LHCN-M2 (cell line): ENCODE data around the gene SLCO1B3. TPM values are rescaled to one million over a fixed set of nuclear protein-coding genes. Genes with fewer than 3 reads are reported as not detected.
"Not testable (repeated sequence)": the region's sequence is repeated elsewhere in the genome, so short reads cannot be mapped to it uniquely, and the experiment has no call there.

Experiments
- DNase-seq: peaks from one replicate; pipeline ENCODE4 v3.0.0-alpha.2; 2012; ENCODE audit warnings: low read depth
- polyA plus RNA-seq: library from polyadenylated mRNA; unstranded; fragments of >200 nt; gene quantifications from one replicate; pipeline ENCODE4 v1.2.1, GENCODE V29; 2012; ENCODE audit warnings: missing spikeins
- total RNA-seq: library from RNA; depleted of rRNA; stranded (reverse); fragments of >200 nt; gene quantifications from 2 replicates; pipeline ENCODE4 v1.2.3, GENCODE V29; 2014; rRNA removed

Gene SLCO1B3, protein sequence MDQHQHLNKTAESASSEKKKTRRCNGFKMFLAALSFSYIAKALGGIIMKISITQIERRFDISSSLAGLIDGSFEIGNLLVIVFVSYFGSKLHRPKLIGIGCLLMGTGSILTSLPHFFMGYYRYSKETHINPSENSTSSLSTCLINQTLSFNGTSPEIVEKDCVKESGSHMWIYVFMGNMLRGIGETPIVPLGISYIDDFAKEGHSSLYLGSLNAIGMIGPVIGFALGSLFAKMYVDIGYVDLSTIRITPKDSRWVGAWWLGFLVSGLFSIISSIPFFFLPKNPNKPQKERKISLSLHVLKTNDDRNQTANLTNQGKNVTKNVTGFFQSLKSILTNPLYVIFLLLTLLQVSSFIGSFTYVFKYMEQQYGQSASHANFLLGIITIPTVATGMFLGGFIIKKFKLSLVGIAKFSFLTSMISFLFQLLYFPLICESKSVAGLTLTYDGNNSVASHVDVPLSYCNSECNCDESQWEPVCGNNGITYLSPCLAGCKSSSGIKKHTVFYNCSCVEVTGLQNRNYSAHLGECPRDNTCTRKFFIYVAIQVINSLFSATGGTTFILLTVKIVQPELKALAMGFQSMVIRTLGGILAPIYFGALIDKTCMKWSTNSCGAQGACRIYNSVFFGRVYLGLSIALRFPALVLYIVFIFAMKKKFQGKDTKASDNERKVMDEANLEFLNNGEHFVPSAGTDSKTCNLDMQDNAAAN
- total RNA-seq: not detected in 2 replicates
- polyA plus RNA-seq: not detected

- DNase-seq: no peak
Measured at GRCh38 chr12:20810487-20810886, at the start of gene SLCO1B3. Gene SLCO1B3 (plus strand): TSS chr12:20810705. CDS start chr12:20815739, 5,034 bp downstream.

- DNase-seq: no peak
Measured at GRCh38 chr12:20777420-20777819, 33.1 kb upstream of the SLCO1B3 start.

DNA sequence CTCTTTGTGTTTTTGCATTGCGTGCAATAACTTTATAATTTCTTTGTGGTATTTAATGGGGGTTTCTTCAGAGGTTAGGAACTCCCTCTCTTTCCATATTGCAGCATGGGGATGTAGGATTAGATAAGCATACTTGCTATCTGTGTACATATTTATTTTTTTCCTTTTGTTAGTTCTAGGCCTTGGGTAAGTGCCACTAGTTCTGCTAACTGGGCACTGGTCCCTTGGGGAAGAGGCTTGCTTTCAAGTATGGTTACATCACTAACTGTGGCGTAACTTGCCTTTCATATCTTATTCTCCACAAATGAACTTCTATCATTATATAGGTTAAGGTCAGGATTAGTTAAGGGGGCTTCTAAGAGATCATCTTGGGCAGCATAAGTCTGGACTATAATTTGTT, 31.5 kb upstream of the SLCO1B3 start:
- no peak for DNase-seq

GRCh38 chr12:20779971-20780370, 30.5 kb upstream of the SLCO1B3 start:
- not testable (repeated sequence) for DNase-seq

DNA sequence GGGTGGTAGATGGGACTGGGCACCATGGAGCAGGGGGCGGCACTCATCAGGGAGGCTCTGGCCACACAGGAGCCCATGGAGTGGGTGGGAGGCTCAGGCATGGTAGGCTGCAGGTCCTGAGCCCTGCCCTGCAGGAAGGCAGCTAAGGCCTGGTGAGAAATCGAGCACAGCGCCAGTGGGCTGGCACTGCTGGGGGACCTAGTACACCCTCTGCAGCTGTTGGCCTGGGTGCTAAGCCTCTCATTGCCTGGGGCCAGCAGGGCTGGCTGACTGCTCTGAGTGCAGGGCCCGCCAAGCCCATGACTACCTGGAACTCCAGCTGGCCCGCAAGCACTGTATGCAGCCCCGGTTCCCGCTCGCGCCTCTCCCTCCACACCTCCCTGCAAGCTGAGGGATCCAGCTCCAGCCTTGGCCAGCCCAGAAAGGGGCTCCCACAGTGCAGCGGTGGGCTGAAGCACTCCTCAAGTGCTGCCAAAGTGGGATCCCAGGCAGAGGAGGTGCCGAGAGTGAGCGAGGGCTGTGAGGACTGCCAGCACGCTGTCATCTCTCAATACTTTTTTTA, 26.6 kb upstream of the SLCO1B3 start:
- not testable (repeated sequence) for DNase-seq

DNA sequence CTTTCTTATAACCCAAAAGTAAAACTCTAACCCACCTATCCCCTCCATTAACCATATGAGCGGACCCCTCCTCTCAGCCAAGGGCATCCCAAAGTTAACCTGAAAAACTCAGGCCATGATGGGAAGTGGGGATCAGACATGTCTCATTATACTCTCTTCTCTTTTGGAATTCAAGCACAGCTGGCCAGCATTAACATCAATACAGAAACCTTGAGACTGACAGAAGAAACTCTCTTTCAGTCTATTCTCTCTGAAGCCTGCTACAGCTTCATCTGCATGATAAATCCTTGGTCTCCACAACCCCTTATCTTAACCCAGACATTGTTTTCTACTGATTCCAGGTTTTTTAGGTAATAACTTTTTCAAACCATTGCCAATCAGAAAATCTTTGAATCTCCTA, 17.5 kb upstream of the SLCO1B3 start:
- no peak for DNase-seq

DNA sequence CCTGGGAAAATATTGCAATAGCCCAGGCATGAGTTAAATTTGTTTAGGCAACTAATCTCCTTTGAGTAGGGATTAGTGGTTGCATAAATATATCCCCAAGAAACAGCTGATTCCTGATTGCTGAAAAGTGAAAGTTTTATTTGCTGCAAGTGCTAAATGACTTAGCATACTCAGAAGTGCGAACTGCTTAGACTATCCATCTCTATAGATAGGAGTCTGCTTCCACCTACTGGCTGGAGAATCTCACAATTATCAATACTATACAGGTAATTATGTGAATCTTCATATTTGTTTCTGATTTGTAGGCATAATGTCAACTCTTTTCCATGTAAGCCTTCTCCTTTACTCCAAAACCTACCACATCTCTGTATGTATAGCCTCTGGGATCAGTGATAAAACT, 12.0 kb upstream of the SLCO1B3 start:
- no peak for DNase-seq

- no peak for DNase-seq
Measured at GRCh38 chr12:20800160-20800559, 10.3 kb upstream of the SLCO1B3 start.

- no peak for DNase-seq
Measured at GRCh38 chr12:20801035-20801434, 9.5 kb upstream of the SLCO1B3 start.

DNA sequence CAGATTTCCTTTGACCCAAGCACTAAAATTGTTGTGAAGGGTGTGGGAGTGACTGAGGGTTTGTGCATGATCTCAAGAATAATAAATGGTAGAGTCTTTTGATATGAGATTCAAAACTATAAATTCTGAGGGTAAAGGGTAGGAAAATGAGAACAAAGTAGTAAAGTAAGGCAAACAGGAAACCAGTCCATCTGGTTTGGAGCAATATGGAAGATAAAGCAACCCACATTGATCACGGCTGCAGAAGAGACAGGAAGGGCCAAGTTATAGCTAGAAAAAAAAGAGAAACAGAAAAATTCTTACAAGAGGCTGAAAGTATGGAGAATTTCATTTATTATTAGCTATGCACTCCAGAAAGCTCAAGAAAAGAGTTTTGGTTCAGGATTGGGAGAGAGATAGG, 4.6 kb upstream of the SLCO1B3 start:
- no peak for DNase-seq

DNA sequence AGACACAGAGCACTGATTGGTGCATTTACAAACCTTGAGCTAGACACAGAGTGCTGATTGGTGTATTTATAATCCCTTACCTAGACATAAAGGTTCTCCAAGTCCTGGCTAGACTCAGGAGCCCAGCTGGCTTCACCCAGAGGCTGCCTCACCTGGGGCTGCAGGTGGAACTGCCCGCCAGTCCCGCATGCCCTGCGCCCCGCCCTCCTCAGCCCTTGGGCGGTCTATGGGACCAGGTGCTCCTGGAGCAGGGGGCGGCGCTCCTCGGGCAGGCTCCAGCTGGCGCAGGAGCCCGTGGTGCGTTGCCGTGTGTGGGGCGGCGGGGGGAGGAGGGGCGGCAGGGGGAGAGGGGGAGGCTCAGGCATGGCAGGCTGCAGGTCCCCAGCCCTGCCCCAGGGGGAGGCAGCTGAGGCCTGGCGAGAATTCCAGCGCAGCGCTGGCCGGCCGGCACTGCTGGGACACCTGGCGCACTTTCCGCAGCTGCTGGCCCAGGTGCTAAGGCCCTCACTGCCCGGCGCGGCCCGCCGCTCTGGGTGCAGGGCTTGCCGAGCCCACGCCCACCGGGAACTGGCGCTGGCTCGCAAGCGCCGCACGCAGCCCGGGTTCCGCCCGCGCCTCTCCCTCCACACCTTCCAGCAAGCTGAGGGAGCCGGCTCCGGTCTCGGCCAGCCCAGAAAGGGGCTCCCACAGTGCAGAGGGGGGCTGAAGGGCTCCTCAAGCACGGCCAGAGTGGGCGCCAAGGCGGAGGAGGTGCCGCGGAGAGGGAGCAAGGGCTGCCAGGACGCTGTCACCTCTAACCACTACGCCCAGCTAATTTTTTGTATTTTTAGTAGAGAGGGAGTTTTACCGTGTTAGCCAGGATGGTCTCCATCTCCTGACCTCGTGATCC, 3.1 kb upstream of the SLCO1B3 start:
- DNase-seq: no peak

GRCh38 chr12:20808521-20808920, 2.0 kb upstream of the SLCO1B3 start:
- DNase-seq: no peak

DNA sequence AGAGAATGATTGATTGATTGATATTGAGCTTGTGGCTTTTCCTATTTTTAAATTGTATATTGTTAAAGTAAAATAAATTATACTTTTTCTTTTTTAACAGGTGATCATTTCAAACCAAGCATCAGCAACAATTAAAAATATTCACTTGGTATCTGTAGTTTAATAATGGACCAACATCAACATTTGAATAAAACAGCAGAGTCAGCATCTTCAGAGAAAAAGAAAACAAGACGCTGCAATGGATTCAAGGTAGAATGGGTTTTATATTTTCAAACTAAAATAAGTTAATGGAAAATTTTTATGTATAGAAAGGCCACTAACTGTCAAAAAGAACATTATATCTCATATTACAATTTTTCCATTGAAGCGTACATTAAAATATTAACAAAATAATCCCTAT, 5.1 kb downstream of the SLCO1B3 start:
- DNase-seq: no peak

- DNase-seq: no peak
Measured at GRCh38 chr12:20822415-20822814, 11.9 kb downstream of the SLCO1B3 start.

DNA sequence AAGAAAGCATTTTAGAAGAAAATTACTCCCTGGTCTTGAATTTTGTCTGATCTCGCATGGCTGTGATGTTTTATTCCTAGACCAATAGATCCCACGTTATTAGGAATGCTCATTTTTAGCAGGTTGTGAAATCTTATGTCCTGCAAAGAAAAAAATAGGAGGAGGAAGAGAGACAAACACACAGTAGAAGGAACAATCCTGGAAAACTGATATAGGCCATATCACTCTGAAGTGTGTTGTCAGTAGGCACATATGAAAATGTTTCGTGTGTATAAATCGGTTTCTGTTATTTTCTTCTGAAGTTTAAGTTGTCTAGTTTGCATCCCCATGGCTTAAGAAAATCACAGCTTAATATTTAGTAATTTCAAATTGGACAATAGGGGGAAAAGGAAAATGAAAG, 12.4 kb downstream of the SLCO1B3 start:
- DNase-seq: no peak

DNA sequence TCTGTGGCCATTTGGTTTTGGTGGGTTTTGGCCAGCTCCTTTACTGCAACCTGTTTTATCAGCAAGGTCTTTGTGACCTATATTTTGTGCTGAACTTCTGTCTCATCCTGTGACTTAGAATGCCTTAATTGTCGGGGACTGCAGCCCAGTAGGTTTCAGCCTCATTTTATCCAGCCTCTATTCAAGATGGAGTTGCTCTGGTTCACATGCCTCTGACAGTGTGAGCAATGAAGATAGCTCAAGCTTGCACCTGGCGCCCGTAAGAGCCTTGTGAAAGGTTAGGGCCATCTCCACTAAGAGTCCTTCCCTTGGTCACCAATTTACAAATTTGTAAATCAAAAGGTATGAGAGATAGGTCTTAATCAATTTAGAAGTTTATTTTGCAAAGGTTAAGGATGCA, 19.4 kb downstream of the SLCO1B3 start:
- no peak for DNase-seq

GRCh38 chr12:20830456-20830855, 20.0 kb downstream of the SLCO1B3 start:
- DNase-seq: no peak

DNA sequence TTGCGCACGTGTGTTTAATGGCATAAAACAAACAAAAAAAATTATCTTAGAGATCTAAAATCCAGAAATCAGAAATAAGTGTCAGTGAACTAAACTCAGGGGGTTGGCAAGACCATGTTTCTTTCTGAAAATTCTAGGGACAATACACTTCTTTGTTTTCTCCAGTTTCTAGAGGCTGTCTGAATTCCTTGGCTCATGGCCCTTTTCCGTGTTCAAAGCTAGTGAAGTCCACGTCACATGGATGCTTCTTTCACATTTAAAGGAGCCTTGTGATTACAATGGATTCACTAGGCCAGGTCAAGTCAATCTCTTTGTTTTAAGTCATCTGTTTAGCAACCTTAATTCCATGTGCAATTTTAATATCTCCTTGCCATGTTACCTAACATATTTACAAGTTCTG, 22.4 kb downstream of the SLCO1B3 start:
- no peak for DNase-seq

- DNase-seq: no peak
Measured at GRCh38 chr12:20852649-20853048, 42.1 kb downstream of the SLCO1B3 start.

- no peak for DNase-seq
Measured at GRCh38 chr12:20863056-20863455, 52.6 kb downstream of the SLCO1B3 start.

DNA sequence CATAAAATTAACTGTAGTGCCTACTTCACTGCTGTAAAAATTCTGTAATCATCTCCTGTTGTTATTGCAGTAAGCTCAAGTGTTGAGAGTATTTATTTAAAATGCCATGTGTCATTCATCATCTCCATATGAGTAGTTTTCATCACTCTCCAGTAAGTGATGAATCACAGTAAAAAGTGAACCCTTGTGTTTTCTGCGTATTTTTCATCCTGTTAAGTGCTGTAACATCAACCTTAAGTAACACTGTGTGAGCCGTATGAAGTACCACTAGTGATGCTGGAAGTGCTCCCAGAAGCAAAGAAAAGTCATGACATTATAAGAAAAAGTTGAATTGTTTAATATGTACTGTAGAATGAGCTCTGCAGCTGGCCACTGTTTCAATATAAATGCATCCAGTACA, 55.4 kb downstream of the SLCO1B3 start:
- no peak for DNase-seq

GRCh38 chr12:20868277-20868676, 57.8 kb downstream of the SLCO1B3 start:
- no peak for DNase-seq
